ENCODE data around the gene PRKCH.

- TF ChIP-seq POLR2A (IDR thresholded peaks at IDR 0.05) (no peak), CTCF (IDR thresholded peaks at IDR 0.05) (no peak), POLR2AphosphoS5 (IDR thresholded peaks at IDR 0.05) (no peak)
Observed at GRCh38 chr14:61531465-61532122, 210.2 kb downstream of the PRKCH start.

Measured in breast epithelium (tissue), 3 donors.